ENCODE results near the gene CCR6. TPM values are rescaled to one million over a fixed set of nuclear protein-coding genes. Genes with fewer than 3 reads are reported as not detected.

CCR6 gene
- total and polyA plus RNA-seq, 2 of the 8 experiments (the other 6 are each of a cell fraction or from before 2014, with no cell fraction given), result 0.06 TPM; not detected in 1

- H2AK5ac ChIP-seq (ENCODE audit: low read depth, low read length), result no peak overlapping the region
- POLR2A ChIA-PET (ENCODE audit: partially characterized antibody), result interaction anchor here (0.5 kb wide), 1 partner anchor 337 kb away, joined by 3 read pairs; no protein-coding TSS in a partner anchor
- WGBS, 2 experiments (ENCODE audit: extremely low coverage in 1 of 2, insufficient coverage in 1 of 2, insufficient read length in 1 of 2, insufficient replicate concordance in 2 of 2, low coverage in 1 of 2, low lambda C conversion rate in 2 of 2, missing lambda C conversion rate in 1 of 2), result 83% methylated on average over 5 of the region's 5 CpGs; no CpG with 5 or more reads in 1 of the 2 experiments
- H2AFZ ChIP-seq (ENCODE audit: low read length), result no peak overlapping the region
- peaks cover 0 to 1% (median 0%) of the 10 kb centered on the region in 4 experiments; a peak in 1 of 7 replicates for H3K27me3 ChIP-seq (replicated peaks in 1 of 4; ENCODE audit: control insufficient read depth in 3 of 4, extremely low read depth in 1 of 4, insufficient read depth in 3 of 4, low read length in 3 of 4)
- no peaks in the 10 kb centered on the region for H3K4me1 ChIP-seq (replicated peaks in 1 of 4; ENCODE audit: control insufficient read depth in 3 of 4, insufficient read depth in 4 of 4, low read length in 3 of 4)
- no peak overlapping the region for H4K5ac ChIP-seq (ENCODE audit: insufficient read length, low read depth, low read length)
- H3K23me2 ChIP-seq (ENCODE audit: low read depth, low read length), result no peaks in the 10 kb centered on the region
- H3K4ac ChIP-seq (replicated peaks; ENCODE audit: insufficient read length, low read depth, low read length), result no peak overlapping the region
- no peak overlapping the region for H2BK120ac ChIP-seq (replicated peaks; ENCODE audit: low read depth, low read length)
- no peak overlapping the region for H2BK20ac ChIP-seq (ENCODE audit: low read length)
- no peak overlapping the region for H3K27ac ChIP-seq (ENCODE audit: low read depth, low read length)
- DNase-seq (ENCODE audit: low read depth in 1 of 2, low spot score in 2 of 2) (no peak), FAIRE-seq (no peak)
- H2BK5ac ChIP-seq (ENCODE audit: low read depth, low read length), result no peak overlapping the region
- no peaks in the 10 kb centered on the region for H3K36me3 ChIP-seq (ENCODE audit: control insufficient read depth in 2 of 4, insufficient read depth in 4 of 4, low read length in 3 of 4)
- CTCF ChIA-PET (ENCODE audit: partially characterized antibody), result interaction anchor here (1.1 kb wide), 1 partner anchor 33 kb away, joined by 6 read pairs; no protein-coding TSS in a partner anchor
- no peak overlapping the region for H3K4me2 ChIP-seq (ENCODE audit: insufficient read depth in 1 of 2, low read depth in 2 of 2, low read length in 2 of 2)
- H3K9ac ChIP-seq (replicated peaks in 1 of 4; ENCODE audit: extremely low read depth in 1 of 4, low read depth in 3 of 4, low read length in 3 of 4), result no peak overlapping the region
- H4K91ac ChIP-seq (replicated peaks; ENCODE audit: insufficient read length, low read length), result no peak overlapping the region
- no peak overlapping the region for H3K56ac ChIP-seq (replicated peaks; ENCODE audit: insufficient read length, low read depth, low read length)
- no peak overlapping the region; the same call in 1 of the 2 replicates for H4K8ac ChIP-seq (ENCODE audit: extremely low read depth, insufficient read depth, low read length)
- H2BK15ac ChIP-seq (ENCODE audit: low read length), result no peak overlapping the region
- no peak overlapping the region for H2BK12ac ChIP-seq (ENCODE audit: low read depth, low read length)
- no peak overlapping the region for H3K18ac ChIP-seq (ENCODE audit: extremely low read depth, low read length)
- no peaks in the 10 kb centered on the region for H4K20me1 ChIP-seq (replicated peaks in 1 of 2; ENCODE audit: control insufficient read depth in 1 of 2, insufficient read depth in 2 of 2, low read length in 2 of 2)
- no peaks in the 10 kb centered on the region for H3K9me3 ChIP-seq (ENCODE audit: insufficient read depth in 2 of 2, low read depth in 1 of 2, low read length in 1 of 2)
- no peaks in the 10 kb centered on the region for H3K79me2 ChIP-seq (ENCODE audit: control insufficient read depth in 1 of 2, insufficient read depth in 2 of 2, low read length in 2 of 2)
- H3K23ac ChIP-seq (ENCODE audit: insufficient read length), result no peak overlapping the region
- H3K4me3 ChIP-seq (ENCODE audit: extremely low read depth in 1 of 4, insufficient read depth in 2 of 4, low read depth in 3 of 4, low read length in 4 of 4), result no peak overlapping the region
- H3K14ac ChIP-seq (ENCODE audit: insufficient read length), result no peak overlapping the region
- H3K79me1 ChIP-seq (ENCODE audit: low read depth, low read length), result no peaks in the 10 kb centered on the region
- TF ChIP-seq CBX5 (IDR thresholded peaks at IDR 0.05; ENCODE audit: low read depth, low read length) (no peak), TEAD4 (IDR thresholded peaks at IDR 0.05; ENCODE audit: low read depth, low read length) (no peak), JUND (IDR thresholded peaks at IDR 0.05; ENCODE audit: low read length) (no peak), SRF (IDR thresholded peaks at IDR 0.05; ENCODE audit: low read depth, low read length) (no peak), POU5F1 (IDR thresholded peaks at IDR 0.05; ENCODE audit: low read depth, low read length) (no peak), CTBP2 (IDR thresholded peaks at IDR 0.05; ENCODE audit: borderline replicate concordance, insufficient read depth, insufficient read length, low read length) (no peak), KDM5A (IDR thresholded peaks at IDR 0.05; ENCODE audit: low read length) (no peak), BCL11A (IDR thresholded peaks at IDR 0.05; ENCODE audit: low read depth in 2 of 2, low read length in 2 of 2) (no peak), JUN (IDR thresholded peaks at IDR 0.05; ENCODE audit: low read depth, low read length) (no peak), YY1 (IDR thresholded peaks at IDR 0.05; ENCODE audit: low read depth, low read length) (no peak), GTF2F1 (IDR thresholded peaks at IDR 0.05; ENCODE audit: borderline replicate concordance, low read depth, low read length) (no peak), FOSL1 (IDR thresholded peaks at IDR 0.05; ENCODE audit: insufficient read depth, low read depth, low read length) (no peak), BRCA1 (IDR thresholded peaks at IDR 0.05; ENCODE audit: low read depth, low read length) (no peak), RBBP5 (IDR thresholded peaks at IDR 0.05; ENCODE audit: borderline replicate concordance, low read depth, low read length) (no peak), TBP (IDR thresholded peaks at IDR 0.05; ENCODE audit: low read depth, low read length) (no peak), MAFK (IDR thresholded peaks at IDR 0.05; ENCODE audit: low read depth, low read length) (no peak)
These were observed 14.6 kb upstream of the CCR6 start for GRCh38 chr6:167108278-167108677.

All from H1 (cell line).